NCI-H128 (cell line): ENCODE results near the gene CCDC106.

ENCODE experiments used
- DNase-seq: peaks from one replicate; lab custom pipeline; 2025; ENCODE audit not compliant: unreplicated experiment; lab: John Stamatoyannopoulos, UW

The CCDC106 gene

GRCh38 chr19:55681131-55682092 is 33.4 kb downstream of the CCDC106 start:
- DNase-seq = no peak

- no peak for DNase-seq
Observed at GRCh38 chr19:55683449-55684261, 35.6 kb downstream of the CCDC106 start.

- DNase-seq = no peak
Observed at GRCh38 chr19:55684946-55685681, 37.1 kb downstream of the CCDC106 start.

- DNase-seq = no peak
Observed at GRCh38 chr19:55685776-55686175, 37.8 kb downstream of the CCDC106 start.

GRCh38 chr19:55686311-55687050 is 38.5 kb downstream of the CCDC106 start:
- DNase-seq = no peak

GRCh38 chr19:55687281-55688201 is 39.5 kb downstream of the CCDC106 start:
- DNase-seq = no peak

- DNase-seq = no peak
Observed at GRCh38 chr19:55688422-55689218, 40.6 kb downstream of the CCDC106 start.

GRCh38 chr19:55689411-55690108 is 41.5 kb downstream of the CCDC106 start:
- DNase-seq = no peak

- DNase-seq = no peak
Observed at GRCh38 chr19:55690109-55690768, 42.2 kb downstream of the CCDC106 start.

GRCh38 chr19:55690769-55691545 is 42.9 kb downstream of the CCDC106 start:
- no peak for DNase-seq

GRCh38 chr19:55691561-55692481 is 43.8 kb downstream of the CCDC106 start:
- no peak for DNase-seq

- no peak for DNase-seq
Observed at GRCh38 chr19:55692681-55693081, 44.7 kb downstream of the CCDC106 start.

- DNase-seq = no peak
Observed at GRCh38 chr19:55693336-55693974, 45.4 kb downstream of the CCDC106 start.

- DNase-seq = no peak
Observed at GRCh38 chr19:55694241-55694655, 46.2 kb downstream of the CCDC106 start.
